ENCODE results near the gene ZNF597.

ZNF597 gene

DNA sequence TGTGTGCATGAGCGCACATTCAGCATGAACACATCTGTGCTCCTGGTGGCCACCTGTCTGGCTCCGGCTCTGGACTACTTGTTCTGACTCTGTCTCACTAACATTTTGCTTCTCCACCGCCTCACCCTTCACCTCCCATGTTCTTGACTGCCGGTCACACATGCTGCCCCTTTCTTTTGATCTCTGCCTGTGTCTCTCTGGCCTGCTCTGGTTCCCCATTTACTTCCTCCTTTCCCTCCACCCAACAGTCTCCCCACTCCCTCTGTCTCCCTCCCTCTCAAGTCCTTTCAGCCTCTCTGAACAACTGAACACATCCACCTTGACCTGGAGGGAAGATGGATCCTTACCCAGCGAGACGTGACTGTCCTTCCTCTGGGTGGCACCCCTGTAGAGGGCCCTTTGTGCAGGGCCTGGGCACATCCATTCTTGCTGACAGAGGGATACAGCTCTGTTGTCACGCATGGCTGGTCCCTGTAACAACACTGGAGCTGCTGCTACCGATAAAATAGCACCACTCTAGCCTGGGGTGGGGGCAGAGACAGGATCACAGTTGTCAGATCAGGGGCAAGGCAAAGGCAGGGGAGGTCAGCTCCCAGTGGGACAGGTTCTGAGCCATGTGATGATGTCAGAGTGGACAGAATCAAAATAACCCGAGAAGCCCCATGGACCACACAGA lies 53.5 kb downstream of the ZNF597 start:
- no peak overlapping the region for H3K4me3 ChIP-seq (ENCODE audit: control insufficient read depth, low read depth, low read length)
- TF ChIP-seq, protein P1, sequence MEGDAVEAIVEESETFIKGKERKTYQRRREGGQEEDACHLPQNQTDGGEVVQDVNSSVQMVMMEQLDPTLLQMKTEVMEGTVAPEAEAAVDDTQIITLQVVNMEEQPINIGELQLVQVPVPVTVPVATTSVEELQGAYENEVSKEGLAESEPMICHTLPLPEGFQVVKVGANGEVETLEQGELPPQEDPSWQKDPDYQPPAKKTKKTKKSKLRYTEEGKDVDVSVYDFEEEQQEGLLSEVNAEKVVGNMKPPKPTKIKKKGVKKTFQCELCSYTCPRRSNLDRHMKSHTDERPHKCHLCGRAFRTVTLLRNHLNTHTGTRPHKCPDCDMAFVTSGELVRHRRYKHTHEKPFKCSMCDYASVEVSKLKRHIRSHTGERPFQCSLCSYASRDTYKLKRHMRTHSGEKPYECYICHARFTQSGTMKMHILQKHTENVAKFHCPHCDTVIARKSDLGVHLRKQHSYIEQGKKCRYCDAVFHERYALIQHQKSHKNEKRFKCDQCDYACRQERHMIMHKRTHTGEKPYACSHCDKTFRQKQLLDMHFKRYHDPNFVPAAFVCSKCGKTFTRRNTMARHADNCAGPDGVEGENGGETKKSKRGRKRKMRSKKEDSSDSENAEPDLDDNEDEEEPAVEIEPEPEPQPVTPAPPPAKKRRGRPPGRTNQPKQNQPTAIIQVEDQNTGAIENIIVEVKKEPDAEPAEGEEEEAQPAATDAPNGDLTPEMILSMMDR (conservative IDR thresholded peaks at IDR 0.05; ENCODE audit: control insufficient read depth, insufficient read depth, low read depth, low read length), result no peak
- no peak for DNase-seq (ENCODE audit: low read depth)

DNA sequence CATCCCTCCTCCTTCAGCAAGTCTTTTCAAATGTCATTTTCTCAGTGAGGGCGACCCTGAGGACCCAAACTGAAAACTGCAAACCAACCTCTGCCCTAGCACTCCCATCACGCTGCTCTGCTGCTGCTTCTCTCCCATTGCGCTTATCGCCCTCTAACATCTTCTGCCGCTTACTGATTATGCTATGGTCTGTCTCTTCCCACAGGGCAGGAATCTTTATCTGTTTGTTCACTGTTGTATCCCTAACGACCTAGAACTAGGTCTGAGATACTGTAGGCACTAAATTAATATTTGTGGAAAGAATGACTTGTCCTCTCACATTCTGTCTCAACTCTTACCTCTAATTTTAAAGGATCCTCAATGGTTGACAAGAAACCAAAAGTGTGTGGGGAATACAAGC lies 55.0 kb downstream of the ZNF597 start:
- TF ChIP-seq, protein P1 (conservative IDR thresholded peaks at IDR 0.05; ENCODE audit: control insufficient read depth, insufficient read depth, low read depth, low read length), result no peak
- H3K4me3 ChIP-seq (ENCODE audit: control insufficient read depth, low read depth, low read length), result no peak overlapping the region
- no peak for DNase-seq (ENCODE audit: low read depth)

DNA sequence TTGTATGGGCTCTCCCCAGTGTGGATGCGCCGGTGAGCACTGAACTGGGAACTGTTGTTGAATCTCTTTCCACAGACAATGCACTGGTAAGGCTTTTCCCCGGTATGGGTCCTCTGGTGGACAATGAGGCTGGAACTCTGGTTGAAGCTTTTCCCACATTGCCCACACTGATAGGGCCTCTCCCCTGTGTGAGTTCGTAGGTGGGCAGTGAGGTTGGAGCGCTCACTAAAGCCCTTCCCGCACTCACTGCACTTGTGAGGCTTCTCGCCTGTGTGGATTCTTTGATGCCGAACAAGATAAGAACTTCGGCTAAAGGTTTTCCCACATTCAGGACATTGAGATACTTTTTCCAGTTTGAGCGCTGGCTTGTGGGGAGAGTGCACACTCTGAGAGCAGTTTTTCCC lies 60.3 kb downstream of the ZNF597 start:
- H3K4me3 ChIP-seq (ENCODE audit: control insufficient read depth, low read depth, low read length), result no peak overlapping the region
- TF ChIP-seq, protein P1 (conservative IDR thresholded peaks at IDR 0.05; ENCODE audit: control insufficient read depth, insufficient read depth, low read depth, low read length), result no peak
- DNase-seq (ENCODE audit: low read depth), result no peak
